GM21360 (cell line): ENCODE measurements around the gene RPS21.

Source experiments
- ATAC-seq: cut with Tn5 transposase; IDR thresholded peaks from one replicate; pipeline ENCODE4 v1.9.1; 2021; ENCODE audit warnings: mild to moderate bottlenecking, moderate library complexity; ENCODE audit not compliant: unreplicated experiment

Gene RPS21

DNA sequence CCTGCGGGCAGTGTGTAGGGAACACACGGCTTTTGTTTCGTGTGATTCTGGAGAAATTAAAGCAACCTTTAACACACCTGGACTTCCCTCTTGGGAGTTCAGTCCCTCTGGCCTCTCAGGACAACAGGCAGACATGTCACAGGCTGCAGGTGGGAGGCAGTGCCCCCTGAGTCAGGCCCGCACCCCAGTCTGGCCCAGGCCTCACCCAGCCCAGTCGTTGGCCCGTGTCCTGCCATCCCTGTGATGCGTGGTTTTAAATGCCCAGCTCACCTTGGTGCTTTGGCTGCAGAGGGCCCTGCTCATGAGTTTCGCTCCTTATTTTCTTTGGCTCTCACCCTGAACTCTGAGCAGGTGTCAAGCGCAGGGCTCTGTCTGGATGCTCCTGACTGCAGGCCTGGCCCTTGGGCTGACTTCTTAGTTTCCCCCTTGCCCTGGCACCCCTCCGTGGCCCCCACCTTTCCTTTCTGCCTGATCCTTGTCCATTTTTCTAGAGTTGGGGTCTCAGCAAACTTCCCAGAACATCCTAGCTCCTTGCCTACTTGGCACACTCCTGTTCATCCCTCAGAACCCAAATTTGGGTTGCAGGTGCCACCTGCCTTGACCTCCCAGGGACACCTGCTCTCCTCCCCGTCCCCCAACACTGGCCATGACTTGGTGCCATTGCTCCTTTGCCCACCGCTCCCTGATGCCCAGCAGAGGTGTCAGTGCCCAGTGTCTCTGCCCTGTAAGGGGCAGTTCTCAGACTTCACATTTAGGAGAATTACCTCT lies 22.4 kb downstream of the RPS21 start:
- no peak for ATAC-seq

DNA sequence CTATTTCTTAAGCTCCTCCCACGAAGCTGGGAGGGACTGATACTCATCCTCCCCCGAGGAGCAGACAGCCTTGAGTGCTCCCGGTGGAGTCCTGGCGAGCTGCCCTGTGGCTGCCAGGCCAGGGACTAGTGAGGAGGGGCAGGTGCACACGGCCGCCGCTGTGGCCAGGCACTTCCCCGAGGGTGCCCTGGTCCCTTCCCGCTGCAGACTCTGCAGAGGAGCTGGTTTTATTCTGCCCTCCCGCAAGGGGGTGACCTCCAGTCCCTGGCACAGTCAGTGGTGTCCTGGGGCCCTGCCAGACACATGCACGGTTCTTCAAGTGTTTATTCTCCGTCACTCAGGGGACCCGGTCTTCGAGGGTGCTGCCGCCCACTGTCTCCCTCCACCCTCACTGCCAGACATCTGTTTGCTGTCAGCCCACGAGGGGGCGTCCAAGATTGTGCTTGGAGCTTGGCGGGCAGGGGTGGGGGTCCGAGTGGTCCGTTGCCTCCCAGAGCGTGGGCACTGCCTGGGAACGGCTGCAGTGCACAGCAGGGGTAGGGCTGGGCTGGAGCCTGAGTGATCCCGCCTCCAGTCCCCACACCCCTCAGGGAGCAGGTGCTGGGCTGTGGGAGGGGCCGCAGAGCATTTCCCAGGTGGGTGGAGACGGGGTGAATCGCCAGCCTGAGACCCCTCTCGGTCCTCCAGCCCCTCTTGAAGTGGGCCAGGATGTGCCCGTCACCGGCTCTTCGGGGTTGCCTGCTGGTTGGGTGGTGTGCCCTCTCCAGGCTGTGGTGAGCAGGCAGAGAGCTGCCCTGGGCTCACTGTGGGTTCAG lies 23.2 kb downstream of the RPS21 start:
- ATAC-seq = no peak

DNA sequence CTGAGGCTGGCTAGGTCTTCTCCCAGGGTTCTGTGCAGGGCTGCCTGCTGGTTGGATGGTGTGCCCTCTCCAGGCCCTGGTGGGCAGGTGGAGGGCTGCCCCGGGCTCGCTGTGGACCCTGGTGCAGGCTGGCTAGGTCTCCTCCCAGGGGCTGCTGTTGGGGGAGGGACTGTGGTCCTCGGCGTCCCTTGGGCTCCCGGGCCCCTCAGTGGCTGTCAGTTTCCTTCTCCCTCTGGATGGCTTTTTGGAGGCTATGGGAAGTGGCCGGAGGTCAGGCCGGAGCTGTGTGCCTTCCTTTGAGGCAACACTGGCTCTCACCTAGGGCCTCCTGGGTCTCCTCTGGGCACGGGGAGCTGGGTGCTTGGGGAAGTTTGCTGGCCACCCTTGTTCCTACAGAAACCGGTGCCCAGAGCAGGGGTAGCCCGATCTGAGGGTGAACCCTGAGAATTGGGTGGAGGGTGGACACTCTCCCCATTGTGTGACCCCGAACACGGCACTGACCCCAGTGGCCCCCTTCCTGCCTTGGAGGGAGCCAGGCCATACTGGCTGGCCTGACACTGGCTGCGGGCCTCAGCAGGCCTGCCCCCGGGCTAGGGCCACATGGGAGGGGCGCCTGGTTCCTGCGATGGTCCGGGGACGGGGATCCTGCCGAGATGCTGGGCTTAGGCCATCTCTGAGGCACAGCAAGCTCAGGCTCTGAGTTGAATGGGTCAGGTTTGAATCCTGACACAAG lies 24.0 kb downstream of the RPS21 start:
- no peak for ATAC-seq

DNA sequence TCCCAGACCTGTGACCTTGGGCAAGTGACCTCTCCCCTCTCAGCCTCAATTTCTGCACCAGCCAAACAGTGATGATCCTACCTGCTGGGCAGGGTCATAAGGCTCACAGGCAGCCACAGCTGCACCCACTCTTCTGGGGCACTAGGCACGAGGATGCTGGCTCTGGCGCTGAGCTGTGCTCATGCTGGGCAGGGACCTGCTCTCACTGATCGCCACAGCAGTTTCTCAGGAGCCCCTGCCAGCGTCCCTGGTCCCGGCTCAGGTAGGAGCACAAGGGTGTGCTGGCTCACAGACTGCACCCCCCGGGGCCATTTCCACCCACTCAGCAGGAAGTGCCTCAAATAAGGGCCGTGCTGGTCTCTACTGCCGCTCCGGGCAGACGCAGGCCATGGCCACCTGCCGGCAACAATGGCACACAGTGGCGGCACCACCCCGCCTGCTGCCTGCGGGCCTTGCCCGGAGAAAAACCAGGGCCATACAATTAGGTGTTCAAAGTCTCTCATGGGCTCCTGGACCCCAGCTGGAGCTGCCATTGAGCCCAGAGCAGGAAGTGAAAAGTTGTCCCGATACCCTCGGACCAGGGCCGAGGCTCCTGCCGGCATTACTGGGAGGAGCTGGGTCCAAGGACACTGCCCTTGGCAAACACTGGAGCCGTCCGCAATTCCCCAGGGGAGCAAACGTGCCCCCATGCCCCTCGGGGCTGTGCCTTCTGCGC lies 24.7 kb downstream of the RPS21 start:
- no peak for ATAC-seq

DNA sequence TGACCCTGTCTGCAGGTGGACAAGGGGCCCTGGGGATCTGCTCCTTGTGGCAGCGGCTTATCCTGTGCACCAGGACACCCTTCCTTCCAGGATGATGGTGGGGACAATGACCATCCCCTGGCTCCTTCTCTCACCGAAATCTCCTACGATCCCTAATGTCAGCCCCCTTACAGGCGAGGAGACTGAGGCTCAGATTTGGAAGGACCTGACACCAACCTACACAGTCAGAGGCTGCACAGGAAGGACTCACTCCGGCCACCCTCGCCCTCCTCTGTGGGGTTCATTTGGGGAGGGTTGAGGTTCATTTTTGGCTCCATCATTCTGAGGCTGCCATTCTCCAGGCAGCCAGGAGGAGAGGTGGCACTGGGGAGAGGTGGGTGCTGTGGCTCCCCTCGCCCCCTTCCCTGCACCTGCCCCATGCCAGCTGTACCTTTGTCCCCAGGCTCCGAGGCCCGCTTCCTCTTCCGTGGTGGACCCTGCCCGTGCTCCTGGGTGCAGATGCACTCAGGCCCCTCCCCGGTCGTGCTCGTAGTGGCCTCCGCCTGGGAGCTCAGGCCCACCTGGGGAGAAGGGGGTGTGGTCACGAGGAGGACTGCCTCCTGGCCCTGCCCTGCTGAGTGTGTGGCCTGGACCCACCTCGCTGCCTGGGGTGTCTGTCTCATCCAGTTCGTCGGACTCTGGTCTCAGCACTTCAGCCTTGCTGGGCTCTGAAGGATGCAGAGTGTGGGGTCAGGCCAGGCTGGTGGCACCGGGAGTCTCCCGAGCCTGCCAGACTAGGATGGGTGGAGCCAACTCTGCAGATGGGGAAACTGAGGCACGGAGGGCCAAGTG lies 25.5 kb downstream of the RPS21 start:
- no peak for ATAC-seq

DNA sequence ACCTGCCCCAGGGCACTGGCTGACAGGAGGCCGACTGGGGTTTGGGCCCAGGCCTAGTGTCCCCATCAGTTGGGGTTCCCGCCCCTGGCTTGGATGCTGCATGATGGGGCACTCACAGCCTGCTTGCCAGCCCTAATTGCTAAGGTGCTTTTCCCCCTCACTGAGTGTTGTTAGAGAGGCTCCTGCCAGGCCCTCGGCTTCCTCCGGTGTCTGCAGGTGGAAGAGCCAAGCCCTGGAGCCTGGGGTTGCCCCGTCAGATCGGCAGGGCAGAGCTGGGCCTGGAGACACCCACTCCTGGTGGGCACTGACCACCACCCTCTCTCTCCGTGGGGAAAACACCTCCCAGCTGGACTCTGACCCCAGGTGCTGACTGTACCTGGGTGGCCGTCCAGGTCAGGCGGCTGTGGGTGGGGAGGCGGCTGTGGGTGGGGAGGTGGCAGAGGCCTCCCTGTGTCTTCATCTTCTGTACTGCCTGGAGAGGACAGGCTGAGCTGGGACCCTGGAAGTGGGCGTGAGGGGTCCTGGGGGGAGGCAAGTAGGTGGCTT lies 26.2 kb downstream of the RPS21 start:
- no peak for ATAC-seq

DNA sequence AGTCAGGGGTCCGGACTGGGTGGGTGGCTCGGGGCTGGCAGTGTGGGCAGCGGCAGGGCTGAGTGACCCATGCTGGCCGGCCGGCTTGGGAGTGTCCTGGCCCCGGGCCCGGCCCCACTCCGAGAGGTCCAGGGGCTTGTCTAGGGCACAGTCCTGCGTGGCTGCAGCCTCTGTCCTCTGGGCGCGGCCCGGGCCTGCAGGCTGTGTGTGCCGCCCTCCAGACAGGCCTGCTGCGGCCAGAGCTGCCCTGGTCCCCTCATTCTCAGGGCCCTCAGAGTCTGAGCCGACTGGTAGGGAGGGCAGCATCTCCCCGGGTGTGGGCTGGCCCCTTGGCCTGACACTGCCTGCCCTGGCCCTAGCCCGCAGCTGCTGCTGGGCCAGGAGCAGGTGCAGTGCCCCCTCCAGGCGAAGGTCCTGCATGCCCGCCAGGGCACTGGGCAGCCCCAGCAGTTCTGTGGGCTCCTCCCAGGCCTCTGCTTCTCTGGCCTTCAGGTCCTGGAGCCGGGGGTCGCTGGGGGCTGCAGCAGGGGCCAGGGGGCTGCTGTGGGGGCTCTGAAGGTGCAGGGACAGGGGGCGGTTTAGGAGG lies 27.1 kb downstream of the RPS21 start:
- no peak for ATAC-seq

DNA sequence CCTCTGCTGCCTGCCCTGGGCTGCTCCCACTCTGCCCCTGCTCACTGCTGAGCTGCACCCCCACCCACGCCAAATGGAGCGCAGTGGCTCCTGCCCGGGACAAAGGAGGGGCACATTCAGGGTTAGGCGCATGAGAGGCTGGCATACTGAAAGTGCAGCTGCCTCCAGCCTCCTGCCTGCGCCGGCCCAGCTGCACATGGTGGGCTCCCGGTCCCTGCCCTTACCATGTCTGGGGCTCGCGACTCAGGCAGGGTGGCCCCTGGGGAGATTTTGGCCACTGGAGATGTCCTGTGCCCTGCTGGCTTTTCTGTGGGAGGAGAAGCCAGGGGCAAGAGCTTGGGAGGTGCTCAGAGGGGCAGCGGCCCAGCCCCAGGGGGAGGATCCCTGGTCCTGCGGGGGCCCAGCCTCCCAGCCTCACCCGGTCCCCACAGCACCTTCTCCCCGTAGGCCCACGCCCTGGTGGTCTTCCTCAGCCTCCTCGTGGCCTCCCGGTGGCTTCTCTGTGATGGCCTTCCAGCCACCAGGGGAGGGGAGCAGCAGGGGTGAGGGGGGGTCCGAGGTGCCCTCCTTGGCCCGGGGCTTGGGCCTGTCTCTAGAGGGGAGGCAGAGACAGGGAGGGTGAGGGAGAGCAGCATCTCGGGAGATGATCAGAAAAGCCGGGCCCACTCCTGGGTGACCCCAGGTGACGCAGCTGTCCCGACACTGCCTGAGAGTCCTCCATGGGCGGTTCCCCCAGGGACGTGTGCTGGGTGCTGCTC lies 28.6 kb downstream of the RPS21 start:
- ATAC-seq = no peak

DNA sequence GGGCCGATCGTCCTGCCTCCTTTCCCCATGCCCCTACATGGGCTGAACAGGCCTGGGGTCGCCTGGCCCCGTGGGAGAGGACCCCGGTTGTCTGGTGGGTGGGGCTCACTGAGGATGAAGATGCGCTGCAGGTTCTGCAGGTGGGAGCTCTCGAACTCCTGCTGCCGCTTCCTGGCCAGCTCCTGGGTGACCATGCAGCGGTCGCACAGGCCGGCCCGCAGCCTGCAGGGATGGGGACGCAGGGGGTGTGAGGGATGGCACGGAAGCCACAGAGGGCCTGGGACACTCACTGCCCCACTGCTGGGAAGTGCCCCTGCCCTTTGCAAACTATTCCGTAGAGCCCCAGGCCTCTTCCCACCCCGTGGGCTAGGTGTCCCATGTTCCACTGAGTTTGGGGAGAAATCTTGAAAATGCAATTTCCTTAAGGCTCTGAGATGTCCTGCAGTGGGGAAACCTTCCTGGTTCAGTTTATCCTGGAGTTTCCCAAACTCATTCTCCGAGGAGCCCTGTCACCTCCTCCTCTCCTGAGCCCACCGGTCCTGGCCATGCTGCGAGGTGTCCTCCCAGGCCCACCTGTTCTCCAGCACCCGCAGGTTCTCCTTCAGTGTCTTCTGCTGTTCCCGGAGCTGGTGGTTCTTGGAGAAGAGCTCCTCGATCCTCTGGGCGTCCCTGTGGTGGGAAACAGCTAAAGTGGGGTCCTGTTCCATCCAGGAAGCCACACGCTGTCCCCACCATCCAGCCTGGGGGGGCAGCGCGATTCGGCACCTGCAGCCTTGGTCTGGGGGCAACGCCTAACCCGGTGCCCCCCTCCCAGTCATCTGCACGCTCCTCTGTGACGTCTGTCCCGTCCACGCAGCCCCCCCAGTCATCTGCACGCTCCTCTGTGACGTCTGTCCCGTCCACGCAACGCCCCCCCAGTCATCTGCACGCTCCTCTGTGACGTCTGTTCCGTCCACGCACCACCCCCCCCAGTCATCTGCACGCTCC lies 30.0 kb downstream of the RPS21 start:
- no peak for ATAC-seq

DNA sequence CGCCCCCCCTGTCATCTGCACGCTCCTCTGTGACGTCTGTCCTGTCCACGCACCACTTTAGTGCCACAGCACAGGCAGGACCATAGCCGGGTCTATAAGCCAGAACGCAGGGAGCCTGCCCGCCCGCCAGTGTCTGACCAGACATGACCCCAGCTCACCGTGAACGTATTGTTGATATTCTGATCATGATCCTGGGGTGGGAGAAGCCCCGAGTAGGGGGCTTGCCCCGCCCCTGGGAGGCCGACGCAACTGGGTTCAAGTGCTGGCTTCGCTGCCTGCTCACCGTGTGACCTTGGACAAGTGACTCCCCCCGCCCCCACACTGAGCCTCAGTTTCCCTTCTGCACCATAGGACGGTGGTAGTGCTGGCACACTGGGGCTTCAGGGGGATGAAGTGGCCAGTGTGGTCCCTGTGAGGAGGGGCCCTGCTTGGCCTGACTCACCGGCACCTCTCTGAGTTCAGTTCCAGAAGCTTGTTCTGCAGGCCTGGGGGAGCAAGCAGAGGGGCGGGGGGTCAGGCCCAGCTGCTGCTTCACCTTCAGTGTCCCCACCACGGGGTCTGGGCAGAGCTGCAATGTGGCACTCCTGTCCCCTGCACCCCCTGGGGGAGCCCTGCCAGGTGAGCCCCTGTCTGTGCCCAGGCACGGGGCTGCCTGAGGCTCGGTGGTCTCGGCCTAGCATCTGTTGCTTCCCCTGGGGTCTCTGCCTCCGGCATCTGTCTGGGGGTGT lies 31.2 kb downstream of the RPS21 start:
- no peak for ATAC-seq

DNA sequence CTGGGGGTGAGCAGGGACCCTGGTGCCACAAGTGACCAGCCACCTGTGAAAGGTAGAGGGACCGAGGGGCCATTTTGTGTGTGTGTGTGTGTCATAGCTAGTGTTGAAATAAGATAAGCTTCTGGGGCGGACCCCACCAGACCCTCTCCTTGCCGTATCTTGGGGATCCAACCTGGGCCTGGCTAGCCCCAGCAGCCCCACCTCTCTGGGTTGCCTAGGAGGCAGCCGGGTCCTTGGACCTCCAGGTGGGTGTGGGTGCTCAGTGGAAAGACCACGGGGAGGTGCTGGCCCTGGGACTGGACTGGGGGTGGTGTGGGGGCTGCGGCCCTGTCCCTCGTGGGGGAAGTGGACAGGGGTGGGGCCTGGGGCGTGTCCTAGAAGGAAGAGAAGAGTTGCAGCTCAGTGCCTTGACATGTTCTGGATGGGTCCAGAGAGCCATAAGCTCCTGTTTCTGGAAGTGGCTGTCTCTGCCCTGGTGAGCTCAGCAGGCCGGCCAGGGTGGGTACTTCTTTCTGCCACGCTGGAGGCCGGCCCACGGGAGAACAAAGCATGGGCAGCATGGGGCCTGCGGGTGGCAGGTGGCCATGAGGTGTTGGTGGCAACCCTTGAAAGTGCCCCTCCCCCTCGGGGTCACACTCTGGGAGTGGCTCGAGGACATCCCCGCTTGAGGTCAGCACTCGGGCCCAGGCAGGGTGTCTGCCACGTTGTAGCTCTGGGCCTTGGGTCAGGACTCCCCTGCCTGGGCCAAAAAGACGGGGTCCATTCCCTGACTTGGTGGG lies 32.0 kb downstream of the RPS21 start:
- no peak for ATAC-seq

DNA sequence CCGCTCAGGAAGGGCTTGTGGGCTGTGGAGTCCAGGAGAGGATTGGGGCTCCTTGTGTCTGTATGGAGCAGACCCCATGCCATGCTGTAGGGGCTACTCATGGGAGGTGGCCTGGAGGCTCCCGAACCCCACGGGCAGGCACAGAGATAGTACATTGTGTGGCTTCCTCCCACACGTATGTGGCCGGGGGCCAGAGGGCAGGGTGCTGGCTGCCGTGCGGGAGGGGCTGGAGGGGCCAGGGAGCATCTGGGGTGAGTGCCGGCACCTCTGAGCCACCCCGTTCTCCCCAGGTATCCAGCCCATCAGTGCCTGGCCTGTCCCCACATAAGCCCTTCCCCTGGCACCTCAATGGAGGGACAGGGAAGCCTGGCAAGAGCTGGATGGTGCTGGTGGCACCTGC lies 32.9 kb downstream of the RPS21 start:
- ATAC-seq = no peak

DNA sequence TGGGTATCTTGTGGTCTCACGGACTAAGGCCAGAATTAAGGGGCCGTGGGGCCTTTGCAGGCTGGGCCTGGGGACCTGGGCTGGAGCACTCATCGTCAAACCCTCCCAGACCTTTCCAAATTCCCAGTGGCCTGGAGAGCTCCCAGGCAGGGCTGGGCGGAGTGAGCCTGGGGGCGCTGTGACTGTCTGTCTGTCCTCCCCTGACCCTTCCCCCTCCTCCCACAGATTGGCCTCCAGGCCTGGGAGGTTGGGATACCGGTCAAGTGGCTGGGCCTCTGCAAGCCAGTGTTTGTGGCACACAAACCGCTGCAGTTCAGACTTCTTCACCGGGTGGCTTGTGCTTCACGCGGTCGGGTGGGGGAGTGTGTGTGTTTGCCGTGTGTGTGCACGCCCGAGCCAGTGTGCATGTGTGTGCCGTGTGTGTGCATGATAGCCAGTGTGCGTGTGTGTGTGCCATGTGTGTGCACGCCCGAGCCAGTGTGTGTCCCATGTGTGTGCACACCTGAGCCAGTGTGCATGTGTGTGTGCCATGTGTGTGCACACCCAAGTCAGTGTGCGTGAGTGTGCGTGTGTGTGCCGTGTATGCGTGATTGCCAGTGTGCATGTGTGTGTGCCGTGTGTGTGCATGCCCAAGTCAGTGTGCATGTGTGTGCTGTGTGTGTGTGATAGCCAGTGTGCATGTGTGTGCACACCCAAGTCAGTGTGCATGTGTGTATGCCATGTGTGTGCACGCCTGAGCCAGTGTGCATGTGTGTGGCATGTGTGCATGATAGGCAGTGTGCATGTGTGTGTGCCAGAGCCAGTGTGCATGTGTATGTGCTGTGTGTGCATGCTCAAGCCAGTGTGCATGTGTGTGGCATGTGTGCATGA lies 34.2 kb downstream of the RPS21 start:
- ATAC-seq = no peak

DNA sequence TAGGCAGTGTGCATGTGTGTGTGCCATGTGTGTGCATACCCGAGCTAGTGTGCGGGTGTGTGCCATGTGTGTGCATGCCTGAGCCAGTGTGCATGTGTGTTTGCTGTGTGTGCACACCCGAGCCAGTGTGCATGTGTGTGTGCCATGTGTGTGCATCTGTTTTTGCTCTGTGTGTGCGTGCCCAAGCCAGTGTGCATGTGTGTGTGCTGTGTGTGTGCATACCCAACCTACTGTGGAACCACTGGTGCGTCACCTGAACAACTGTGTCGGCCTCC lies 34.8 kb downstream of the RPS21 start:
- no peak for ATAC-seq

DNA sequence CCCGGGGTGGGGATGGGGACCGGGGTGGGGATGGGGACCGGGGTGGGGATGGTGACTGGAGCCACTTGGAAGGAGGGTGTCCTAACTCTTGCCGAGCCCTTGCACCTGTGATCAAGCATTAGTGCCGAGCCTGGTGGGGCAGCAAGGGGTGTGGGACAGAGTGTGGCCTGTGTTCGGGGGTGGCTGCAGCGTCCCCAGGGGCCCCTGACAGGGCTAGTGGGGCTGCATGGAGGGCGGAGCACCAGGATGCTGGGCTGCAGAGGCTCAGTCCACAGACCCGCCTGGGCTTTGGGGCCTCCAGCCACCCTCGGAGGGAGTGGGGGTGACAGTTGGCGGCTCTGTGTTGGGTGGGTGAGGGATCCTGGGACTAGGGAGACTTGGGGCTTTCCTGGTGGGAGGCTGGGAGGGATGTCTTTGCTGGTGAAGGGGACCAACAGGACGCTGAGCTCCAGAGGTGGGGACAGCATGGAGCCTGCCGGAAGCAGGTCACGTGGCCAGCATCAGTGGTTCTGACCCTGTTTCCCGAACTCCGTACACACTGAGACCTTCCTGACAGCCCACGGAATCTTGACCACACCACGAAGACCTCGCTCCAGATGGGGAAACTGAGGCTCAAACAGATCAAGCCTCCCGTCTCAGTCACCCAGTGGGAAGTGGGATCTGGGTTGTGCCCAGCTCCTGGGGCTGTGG lies 35.9 kb downstream of the RPS21 start:
- ATAC-seq = no peak
